ENCODE measurements around the gene ALOX5AP. TPM values are rescaled to one million over a fixed set of nuclear protein-coding genes. Genes with fewer than 3 reads are reported as not detected.

The ALOX5AP gene
- total RNA-seq, 1 donor from 2014 or later: 4.5 TPM

DNA sequence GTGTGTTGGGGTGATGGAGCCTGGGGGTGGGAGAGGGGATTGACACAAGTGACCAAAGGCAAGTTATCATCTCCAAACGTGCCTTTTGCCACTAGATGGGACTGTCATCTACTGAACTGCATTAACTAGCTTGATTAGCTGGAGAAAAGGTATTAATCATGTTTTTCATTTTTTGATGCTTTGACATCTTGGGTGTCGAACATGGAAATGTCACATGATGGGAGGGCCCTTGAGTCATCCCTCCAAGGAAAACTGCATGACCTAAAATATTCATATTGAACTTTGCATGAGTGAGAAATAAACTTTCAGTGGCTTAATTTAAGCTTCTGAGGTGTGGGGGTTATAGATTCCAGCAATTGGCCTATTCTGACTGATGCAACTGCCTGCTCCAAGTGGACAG is 73.3 kb downstream of the ALOX5AP start:
- no peaks in the 10 kb centered on the region for H3K9me3 ChIP-seq (ENCODE audit: insufficient read depth, low read depth, low read length)
- DNase-seq (ENCODE audit: low read depth) (no peak), FAIRE-seq (no peak)
- H3K27me3 Mint-ChIP-seq (ENCODE audit: low read depth, unreplicated experiment): no peaks in the 10 kb centered on the region
- no peaks in the 10 kb centered on the region for H3K79me2 ChIP-seq (ENCODE audit: insufficient read depth, low read length)
- H2AFZ ChIP-seq (ENCODE audit: low read depth, low read length): no peak overlapping the region
- H3K4me3 ChIP-seq (ENCODE audit: insufficient read depth, low read depth, low read length): no peak overlapping the region
- H3K9ac ChIP-seq (ENCODE audit: low read length): no peak overlapping the region
- H4K20me1 ChIP-seq (ENCODE audit: insufficient read depth, low read length): no peaks in the 10 kb centered on the region
- H3K4me3 Mint-ChIP-seq (ENCODE audit: unreplicated experiment): no peak overlapping the region
- H3K4me1 ChIP-seq (ENCODE audit: insufficient read depth, low read length): peaks cover 14% of the 10 kb centered on the region
- no peak overlapping the region for H3K27ac ChIP-seq (ENCODE audit: low read depth, low read length)
- TF ChIP-seq, protein P1, sequence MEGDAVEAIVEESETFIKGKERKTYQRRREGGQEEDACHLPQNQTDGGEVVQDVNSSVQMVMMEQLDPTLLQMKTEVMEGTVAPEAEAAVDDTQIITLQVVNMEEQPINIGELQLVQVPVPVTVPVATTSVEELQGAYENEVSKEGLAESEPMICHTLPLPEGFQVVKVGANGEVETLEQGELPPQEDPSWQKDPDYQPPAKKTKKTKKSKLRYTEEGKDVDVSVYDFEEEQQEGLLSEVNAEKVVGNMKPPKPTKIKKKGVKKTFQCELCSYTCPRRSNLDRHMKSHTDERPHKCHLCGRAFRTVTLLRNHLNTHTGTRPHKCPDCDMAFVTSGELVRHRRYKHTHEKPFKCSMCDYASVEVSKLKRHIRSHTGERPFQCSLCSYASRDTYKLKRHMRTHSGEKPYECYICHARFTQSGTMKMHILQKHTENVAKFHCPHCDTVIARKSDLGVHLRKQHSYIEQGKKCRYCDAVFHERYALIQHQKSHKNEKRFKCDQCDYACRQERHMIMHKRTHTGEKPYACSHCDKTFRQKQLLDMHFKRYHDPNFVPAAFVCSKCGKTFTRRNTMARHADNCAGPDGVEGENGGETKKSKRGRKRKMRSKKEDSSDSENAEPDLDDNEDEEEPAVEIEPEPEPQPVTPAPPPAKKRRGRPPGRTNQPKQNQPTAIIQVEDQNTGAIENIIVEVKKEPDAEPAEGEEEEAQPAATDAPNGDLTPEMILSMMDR (IDR thresholded peaks at IDR 0.05; ENCODE audit: insufficient read depth, low read depth, low read length): no peak
- TF ChIP-seq EZH2 (IDR thresholded peaks at IDR 0.05; ENCODE audit: insufficient read depth, low read length): no peak
- peaks cover 29% of the 10 kb centered on the region for H3K4me1 Mint-ChIP-seq (ENCODE audit: low read depth, unreplicated experiment)
- no peak overlapping the region for H3K4me2 ChIP-seq (ENCODE audit: low read length)
- no peaks in the 10 kb centered on the region for H3K36me3 Mint-ChIP-seq (ENCODE audit: low read depth, unreplicated experiment)
- no peaks in the 10 kb centered on the region for H3K27me3 ChIP-seq (ENCODE audit: insufficient read depth, low read length)
- H3K9me3 Mint-ChIP-seq (ENCODE audit: unreplicated experiment): peaks cover 3% of the 10 kb centered on the region
- H3K36me3 ChIP-seq (ENCODE audit: insufficient read depth, low read length): no peaks in the 10 kb centered on the region
- H3K27ac Mint-ChIP-seq (ENCODE audit: unreplicated experiment): peak overlapping the region; percentile 41

DNA sequence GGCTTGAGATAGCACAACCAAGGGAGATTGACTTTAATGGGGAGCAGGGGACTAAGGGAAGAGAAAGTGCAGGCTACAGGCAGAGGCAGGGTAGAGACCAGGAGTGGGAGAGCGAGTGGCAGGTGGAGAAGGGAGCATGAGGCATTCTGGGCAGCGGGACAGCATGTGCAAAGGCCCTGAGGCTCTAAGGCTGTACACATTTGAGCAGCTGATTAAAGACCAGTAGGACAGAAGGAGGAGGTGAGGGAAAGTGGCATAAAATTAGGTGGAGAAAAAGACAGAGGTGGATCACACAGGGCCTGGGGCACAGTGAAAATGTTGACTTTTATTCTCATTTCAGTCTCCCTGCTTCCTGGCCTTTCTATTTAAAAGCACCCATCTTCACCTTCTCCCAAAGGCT is 74.4 kb downstream of the ALOX5AP start:
- Histone ChIP-seq H2AFZ (ENCODE audit: low read depth, low read length) (peak overlapping the region; percentile 75), H3K4me1 (ENCODE audit: insufficient read depth, low read length) (peaks cover 14% of the 10 kb centered on the region), H3K4me3 (ENCODE audit: insufficient read depth, low read depth, low read length) (no peak overlapping the region), H3K4me2 (ENCODE audit: low read length) (no peak overlapping the region), H3K27me3 (ENCODE audit: insufficient read depth, low read length) (no peaks in the 10 kb centered on the region), H3K27ac (ENCODE audit: low read depth, low read length) (no peak overlapping the region), H3K9ac (ENCODE audit: low read length) (no peak overlapping the region), H3K36me3 (ENCODE audit: insufficient read depth, low read length) (no peaks in the 10 kb centered on the region), H3K79me2 (ENCODE audit: insufficient read depth, low read length) (no peaks in the 10 kb centered on the region), H4K20me1 (ENCODE audit: insufficient read depth, low read length) (no peaks in the 10 kb centered on the region), H3K9me3 (ENCODE audit: insufficient read depth, low read depth, low read length) (no peaks in the 10 kb centered on the region)
- H3K36me3 Mint-ChIP-seq (ENCODE audit: low read depth, unreplicated experiment): no peaks in the 10 kb centered on the region
- H3K4me1 Mint-ChIP-seq (ENCODE audit: low read depth, unreplicated experiment): peaks cover 24% of the 10 kb centered on the region
- no peak for FAIRE-seq
- no peaks in the 10 kb centered on the region for H3K27me3 Mint-ChIP-seq (ENCODE audit: low read depth, unreplicated experiment)
- peak overlapping the region; percentile 58 for H3K4me3 Mint-ChIP-seq (ENCODE audit: unreplicated experiment)
- H3K9me3 Mint-ChIP-seq (ENCODE audit: unreplicated experiment): peaks cover 3% of the 10 kb centered on the region
- peak overlapping the region; percentile 50 for H3K27ac Mint-ChIP-seq (ENCODE audit: unreplicated experiment)
- no peak for DNase-seq (ENCODE audit: low read depth)
- TF ChIP-seq, protein P1 (IDR thresholded peaks at IDR 0.05; ENCODE audit: insufficient read depth, low read depth, low read length): no peak
- no peak for TF ChIP-seq EZH2 (IDR thresholded peaks at IDR 0.05; ENCODE audit: insufficient read depth, low read length)

DNA sequence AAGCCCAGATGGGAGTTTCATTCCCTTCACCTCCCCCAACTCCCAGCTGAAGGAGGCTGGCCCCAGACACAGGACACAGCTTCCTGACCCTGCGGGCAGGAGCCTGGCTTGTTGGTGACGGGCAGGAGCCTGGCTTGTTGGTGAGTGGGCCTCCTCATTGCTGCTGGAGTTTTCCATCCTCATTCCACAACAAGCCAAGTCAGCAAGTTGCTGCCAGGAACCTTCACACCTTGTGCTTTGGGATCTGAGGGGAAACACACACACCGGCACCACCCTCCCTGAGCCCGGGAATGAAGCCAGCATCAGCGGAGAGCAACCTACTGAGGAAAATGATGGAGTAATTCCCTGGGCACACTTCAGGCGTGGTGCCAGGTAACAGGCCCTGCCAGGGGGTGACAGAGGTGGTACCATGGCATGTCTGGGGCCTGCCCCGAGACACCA is 74.9 kb downstream of the ALOX5AP start:
- H3K4me1 ChIP-seq (ENCODE audit: insufficient read depth, low read length): peaks cover 12% of the 10 kb centered on the region

More for the DNA sequence above, 74.9 kb downstream of the ALOX5AP start:
- FAIRE-seq: no peak
- H3K36me3 ChIP-seq (ENCODE audit: insufficient read depth, low read length): no peaks in the 10 kb centered on the region
- TF ChIP-seq, protein P1 (IDR thresholded peaks at IDR 0.05; ENCODE audit: insufficient read depth, low read depth, low read length): no peak
- no peak for TF ChIP-seq EZH2 (IDR thresholded peaks at IDR 0.05; ENCODE audit: insufficient read depth, low read length)
- H3K27ac ChIP-seq (ENCODE audit: low read depth, low read length): no peak overlapping the region
- H2AFZ ChIP-seq (ENCODE audit: low read depth, low read length): peak overlapping the region; percentile 75
- H3K9me3 ChIP-seq (ENCODE audit: insufficient read depth, low read depth, low read length): no peaks in the 10 kb centered on the region
- H3K4me3 ChIP-seq (ENCODE audit: insufficient read depth, low read depth, low read length): no peak overlapping the region
- H3K4me2 ChIP-seq (ENCODE audit: low read length): no peak overlapping the region
- Mint-ChIP-seq H3K4me3 (ENCODE audit: unreplicated experiment) (no peak overlapping the region), H3K4me1 (ENCODE audit: low read depth, unreplicated experiment) (peaks cover 23% of the 10 kb centered on the region), H3K27me3 (ENCODE audit: low read depth, unreplicated experiment) (no peaks in the 10 kb centered on the region), H3K9me3 (ENCODE audit: unreplicated experiment) (peaks cover 3% of the 10 kb centered on the region), H3K36me3 (ENCODE audit: low read depth, unreplicated experiment) (no peaks in the 10 kb centered on the region), H3K27ac (ENCODE audit: unreplicated experiment) (peak overlapping the region; percentile 68)
- no peaks in the 10 kb centered on the region for H3K79me2 ChIP-seq (ENCODE audit: insufficient read depth, low read length)
- H3K9ac ChIP-seq (ENCODE audit: low read length): no peak overlapping the region
- no peaks in the 10 kb centered on the region for H3K27me3 ChIP-seq (ENCODE audit: insufficient read depth, low read length)
- no peak for DNase-seq (ENCODE audit: low read depth)
- no peaks in the 10 kb centered on the region for H4K20me1 ChIP-seq (ENCODE audit: insufficient read depth, low read length)

All from astrocyte (in vitro differentiated cells and primary cell).